Astrocyte of the hippocampus (primary cell): ENCODE data around the gene SEPTIN12.

Experiments used
- DNase-seq: peaks from one replicate; pipeline ENCODE4 v3.0.0; 2011; ENCODE audit warnings: low read depth, low spot score

Gene SEPTIN12

GRCh38 chr16:4787627-4788482, at the start of gene SEPTIN12:
Gene SEPTIN12, minus strand, starts transcription at chr16:4788345. Its CDS starts 700 bp downstream, at chr16:4787645.
- DNase-seq, result no peak

- DNase-seq, result no peak
Measured at GRCh38 chr16:4836727-4837126, 48.6 kb upstream of the SEPTIN12 start.

- DNase-seq, result no peak
Measured at GRCh38 chr16:4833584-4833983, 45.4 kb upstream of the SEPTIN12 start.

GRCh38 chr16:4832698-4833343, 44.7 kb upstream of the SEPTIN12 start:
- no peak for DNase-seq

GRCh38 chr16:4831616-4832015, 43.5 kb upstream of the SEPTIN12 start:
- DNase-seq, result no peak

- DNase-seq, result no peak
Measured at GRCh38 chr16:4830408-4830807, 42.3 kb upstream of the SEPTIN12 start.

- DNase-seq, result no peak
Measured at GRCh38 chr16:4828567-4829321, 40.6 kb upstream of the SEPTIN12 start.

- DNase-seq, result no peak
Measured at GRCh38 chr16:4826980-4827379, 38.8 kb upstream of the SEPTIN12 start.

- no peak for DNase-seq
Measured at GRCh38 chr16:4826526-4826925, 38.4 kb upstream of the SEPTIN12 start.

GRCh38 chr16:4825196-4825595, 37.1 kb upstream of the SEPTIN12 start:
- DNase-seq, result no peak

- DNase-seq, result no peak
Measured at GRCh38 chr16:4820652-4821051, 32.5 kb upstream of the SEPTIN12 start.

GRCh38 chr16:4814542-4815173, 26.5 kb upstream of the SEPTIN12 start:
- no peak for DNase-seq

GRCh38 chr16:4814046-4814445, 25.9 kb upstream of the SEPTIN12 start:
- no peak for DNase-seq

- DNase-seq, result no peak
Measured at GRCh38 chr16:4813251-4814003, 25.3 kb upstream of the SEPTIN12 start.

- DNase-seq, result no peak
Measured at GRCh38 chr16:4811773-4812172, 23.6 kb upstream of the SEPTIN12 start.

GRCh38 chr16:4811242-4811641, 23.1 kb upstream of the SEPTIN12 start:
- DNase-seq, result no peak

GRCh38 chr16:4806280-4806679, 18.1 kb upstream of the SEPTIN12 start:
- no peak for DNase-seq

- DNase-seq, result no peak
Measured at GRCh38 chr16:4805231-4805630, 17.1 kb upstream of the SEPTIN12 start.

GRCh38 chr16:4803898-4804762, 16.0 kb upstream of the SEPTIN12 start:
- no peak for DNase-seq

GRCh38 chr16:4803401-4803844, 15.3 kb upstream of the SEPTIN12 start:
- DNase-seq, result peak; percentile 17
